ENCODE data around the gene TSGA10. TPM values are rescaled to one million over a fixed set of nuclear protein-coding genes. Genes with fewer than 3 reads are reported as not detected.

Gene TSGA10
- total RNA-seq, 1 donor from 2014 or later, result 3.7 TPM

- H3K4me1 ChIP-seq, result no peaks in the 10 kb centered on the region
- TF ChIP-seq POLR2A (IDR thresholded peaks at IDR 0.05), result no peak
- no peak for TF ChIP-seq POLR2AphosphoS5 (IDR thresholded peaks at IDR 0.05; ENCODE audit: insufficient read depth in 1 of 2, low read depth in 1 of 2)
- no peak for TF ChIP-seq CTCF (IDR thresholded peaks at IDR 0.05)
- H3K9me3 ChIP-seq, result no peaks in the 10 kb centered on the region
- DNase-seq (ENCODE audit: extremely low spot score in 2 of 2), result no peak
- no peak overlapping the region for H3K27ac ChIP-seq
- no peak overlapping the region for H3K4me3 ChIP-seq
- no peaks in the 10 kb centered on the region for H3K27me3 ChIP-seq
- intact Hi-C loops (cut with DNase I), result no loop called here
- no peaks in the 10 kb centered on the region for H3K36me3 ChIP-seq
Measured at GRCh38 chr2:99035920-99036319, 118.8 kb downstream of the TSGA10 start.

GRCh38 chr2:99032786-99033185 lies 122.0 kb downstream of the TSGA10 start:
- intact Hi-C loops (cut with DNase I), result no loop called here
- no peak for TF ChIP-seq CTCF (IDR thresholded peaks at IDR 0.05)
- no peak for TF ChIP-seq POLR2AphosphoS5 (IDR thresholded peaks at IDR 0.05; ENCODE audit: insufficient read depth in 1 of 2, low read depth in 1 of 2)
- no peak for TF ChIP-seq POLR2A (IDR thresholded peaks at IDR 0.05)
- no peak for DNase-seq (ENCODE audit: extremely low spot score in 2 of 2)
- H3K36me3 ChIP-seq, result no peaks in the 10 kb centered on the region
- no peaks in the 10 kb centered on the region for H3K27me3 ChIP-seq
- no peaks in the 10 kb centered on the region for H3K4me1 ChIP-seq
- no peak overlapping the region for H3K27ac ChIP-seq
- H3K9me3 ChIP-seq, result no peaks in the 10 kb centered on the region
- no peak overlapping the region for H3K4me3 ChIP-seq

- intact Hi-C loops (cut with DNase I), result no loop called here
- no peak for DNase-seq (ENCODE audit: extremely low spot score in 2 of 2)
- Histone ChIP-seq H3K36me3 (no peaks in the 10 kb centered on the region), H3K27me3 (no peaks in the 10 kb centered on the region), H3K4me1 (no peaks in the 10 kb centered on the region), H3K4me3 (no peak overlapping the region), H3K27ac (no peak overlapping the region), H3K9me3 (no peaks in the 10 kb centered on the region)
- TF ChIP-seq POLR2A (IDR thresholded peaks at IDR 0.05), result no peak
Measured at GRCh38 chr2:99032001-99032400, 122.7 kb downstream of the TSGA10 start.

- Histone ChIP-seq H3K4me3 (no peak overlapping the region), H3K27ac (no peak overlapping the region), H3K36me3 (no peaks in the 10 kb centered on the region), H3K9me3 (no peaks in the 10 kb centered on the region), H3K27me3 (no peaks in the 10 kb centered on the region), H3K4me1 (no peaks in the 10 kb centered on the region)
- DNase-seq (ENCODE audit: extremely low spot score in 2 of 2), result no peak
- TF ChIP-seq CTCF (IDR thresholded peaks at IDR 0.05), result no peak
- TF ChIP-seq POLR2AphosphoS5 (IDR thresholded peaks at IDR 0.05; ENCODE audit: insufficient read depth in 1 of 2, low read depth in 1 of 2), result no peak
- no peak for TF ChIP-seq POLR2A (IDR thresholded peaks at IDR 0.05)
- intact Hi-C loops (cut with DNase I), result no loop called here
Measured at GRCh38 chr2:99031481-99031880, 123.3 kb downstream of the TSGA10 start.

- Histone ChIP-seq H3K4me3 (no peak overlapping the region), H3K9me3 (no peaks in the 10 kb centered on the region), H3K4me1 (no peaks in the 10 kb centered on the region), H3K36me3 (no peaks in the 10 kb centered on the region), H3K27ac (no peak overlapping the region), H3K27me3 (no peaks in the 10 kb centered on the region)
- no peak for TF ChIP-seq POLR2AphosphoS5 (IDR thresholded peaks at IDR 0.05; ENCODE audit: insufficient read depth in 1 of 2, low read depth in 1 of 2)
- TF ChIP-seq POLR2A (IDR thresholded peaks at IDR 0.05), result no peak
- no peak for TF ChIP-seq CTCF (IDR thresholded peaks at IDR 0.05)
- DNase-seq (ENCODE audit: extremely low spot score in 2 of 2), result no peak
- intact Hi-C loops (cut with DNase I), result no loop called here
Measured at GRCh38 chr2:99028558-99028957, 126.2 kb downstream of the TSGA10 start.

- H3K27me3 ChIP-seq, result no peaks in the 10 kb centered on the region
- no peaks in the 10 kb centered on the region for H3K4me1 ChIP-seq
- no peaks in the 10 kb centered on the region for H3K36me3 ChIP-seq
- intact Hi-C loops (cut with DNase I), result no loop called here
- TF ChIP-seq POLR2AphosphoS5 (IDR thresholded peaks at IDR 0.05; ENCODE audit: insufficient read depth in 1 of 2, low read depth in 1 of 2), result no peak
- no peak for TF ChIP-seq CTCF (IDR thresholded peaks at IDR 0.05)
- TF ChIP-seq POLR2A (IDR thresholded peaks at IDR 0.05), result no peak
- DNase-seq (ENCODE audit: extremely low spot score in 2 of 2), result no peak
- no peak overlapping the region for H3K27ac ChIP-seq
- H3K4me3 ChIP-seq, result no peak overlapping the region
- H3K9me3 ChIP-seq, result no peaks in the 10 kb centered on the region
Measured at GRCh38 chr2:99027856-99028255, 126.9 kb downstream of the TSGA10 start.

Data from vagina (tissue), 2 donors.